ENCODE results near the gene NUMA1. TPM values are rescaled to one million over a fixed set of nuclear protein-coding genes. Genes with fewer than 3 reads are reported as not detected.

NUMA1 gene
- total RNA-seq, 2 donors from 2014 or later, result 129 to 143 TPM

- intact Hi-C loops (cut with DNase I), result loop anchor here in 1 of 2 donors (5.0 kb wide), 1 partner anchor 44 kb away; the partner anchor contains the start of genes LRRC51 and NUMA1
- peak; percentile 84 for DNase-seq (ENCODE audit: low spot score)
These were observed 41.9 kb downstream of the NUMA1 start for GRCh38 chr11:72038491-72038890.

- intact Hi-C loops (cut with DNase I), result loop anchor here in 1 of 2 donors (5.0 kb wide), 1 partner anchor 45 kb away; the partner anchor contains the start of genes LRRC51 and NUMA1
- DNase-seq (ENCODE audit: low spot score), result no peak
These were observed 42.6 kb downstream of the NUMA1 start for GRCh38 chr11:72037554-72038311.

GRCh38 chr11:72036687-72037086 is 43.7 kb downstream of the NUMA1 start:
- no peak for DNase-seq (ENCODE audit: low spot score)
- intact Hi-C loops (cut with DNase I), result loop anchor here in 1 of 2 donors (5.0 kb wide), 1 partner anchor 46 kb away; the partner anchor contains the start of genes LRRC51 and NUMA1

GRCh38 chr11:72030472-72031045 is 49.8 kb downstream of the NUMA1 start:
- intact Hi-C loops (cut with DNase I), result no loop called here
- DNase-seq (ENCODE audit: low spot score), result no peak

GRCh38 chr11:72026090-72026489 is 54.3 kb downstream of the NUMA1 start:
- intact Hi-C loops (cut with DNase I), result loop anchor here in 1 of 2 donors (5.0 to 10.0 kb wide), 2 partner anchors 66 to 199 kb away; partner anchors contain the start of gene INPPL1

GRCh38 chr11:72024069-72024754 is 56.1 kb downstream of the NUMA1 start:
- DNase-seq (ENCODE audit: low spot score), result no peak
- intact Hi-C loops (cut with DNase I), result loop anchor here (2.0 to 10.0 kb wide), 2 partner anchors 67 to 201 kb away; partner anchors contain the start of gene INPPL1 (in 1 of the 2)

More at GRCh38 chr11:72026090-72026489, 54.3 kb downstream of the NUMA1 start:
- DNase-seq (ENCODE audit: low spot score), result no peak

GRCh38 chr11:72023335-72023734 is 57.0 kb downstream of the NUMA1 start:
- DNase-seq (ENCODE audit: low spot score), result no peak
- intact Hi-C loops (cut with DNase I), result loop anchor here in 1 of 2 donors (10.0 kb wide), 1 partner anchor 201 kb away; the partner anchor contains the start of gene INPPL1

- intact Hi-C loops (cut with DNase I), result loop anchor here (5.0 to 10.0 kb wide), 2 partner anchors 79 to 217 kb away; no protein-coding TSS in a partner anchor
- no peak for DNase-seq (ENCODE audit: low spot score)
These were observed 62.2 kb downstream of the NUMA1 start for GRCh38 chr11:72018171-72018570.

- DNase-seq (ENCODE audit: low spot score), result no peak
- intact Hi-C loops (cut with DNase I), result loop anchor here (5.0 to 10.0 kb wide), 2 partner anchors 82 to 219 kb away; no protein-coding TSS in a partner anchor
These were observed 64.8 kb downstream of the NUMA1 start for GRCh38 chr11:72015511-72016061.

GRCh38 chr11:72014761-72015320 is 65.5 kb downstream of the NUMA1 start:
- intact Hi-C loops (cut with DNase I), result loop anchor here (5.0 to 10.0 kb wide), 2 partner anchors 82 to 220 kb away; no protein-coding TSS in a partner anchor
- no peak for DNase-seq (ENCODE audit: low spot score)

GRCh38 chr11:72013765-72014711 is 66.3 kb downstream of the NUMA1 start:
- intact Hi-C loops (cut with DNase I), result loop anchor here in 1 of 2 donors (10.0 kb wide), 1 partner anchor 221 kb away; no protein-coding TSS in a partner anchor
- DNase-seq (ENCODE audit: low spot score), result no peak

GRCh38 chr11:72012897-72013721 is 67.2 kb downstream of the NUMA1 start:
- peak; percentile 91 for DNase-seq (ENCODE audit: low spot score)
- intact Hi-C loops (cut with DNase I), result loop anchor here in 1 of 2 donors (10.0 kb wide), 1 partner anchor 222 kb away; no protein-coding TSS in a partner anchor

- intact Hi-C loops (cut with DNase I), result loop anchor here in 1 of 2 donors (10.0 kb wide), 1 partner anchor 223 kb away; no protein-coding TSS in a partner anchor
- no peak for DNase-seq (ENCODE audit: low spot score)
These were observed 68.2 kb downstream of the NUMA1 start for GRCh38 chr11:72012091-72012630.

GRCh38 chr11:72010529-72011233 is 69.7 kb downstream of the NUMA1 start:
- intact Hi-C loops (cut with DNase I), result loop anchor here in 1 of 2 donors (10.0 kb wide), 1 partner anchor 224 kb away; no protein-coding TSS in a partner anchor

GRCh38 chr11:72009156-72009555 is 71.2 kb downstream of the NUMA1 start:
- no peak for DNase-seq (ENCODE audit: low spot score)
- intact Hi-C loops (cut with DNase I), result no loop called here

More at GRCh38 chr11:72010529-72011233, 69.7 kb downstream of the NUMA1 start:
- no peak for DNase-seq (ENCODE audit: low spot score)

- no peak for DNase-seq (ENCODE audit: low spot score)
- intact Hi-C loops (cut with DNase I), result no loop called here
These were observed 71.6 kb downstream of the NUMA1 start for GRCh38 chr11:72008728-72009127.

Measured in posterior vena cava (tissue), 2 donors.